Measurements from ENCODE around the gene MKS1.

DNA sequence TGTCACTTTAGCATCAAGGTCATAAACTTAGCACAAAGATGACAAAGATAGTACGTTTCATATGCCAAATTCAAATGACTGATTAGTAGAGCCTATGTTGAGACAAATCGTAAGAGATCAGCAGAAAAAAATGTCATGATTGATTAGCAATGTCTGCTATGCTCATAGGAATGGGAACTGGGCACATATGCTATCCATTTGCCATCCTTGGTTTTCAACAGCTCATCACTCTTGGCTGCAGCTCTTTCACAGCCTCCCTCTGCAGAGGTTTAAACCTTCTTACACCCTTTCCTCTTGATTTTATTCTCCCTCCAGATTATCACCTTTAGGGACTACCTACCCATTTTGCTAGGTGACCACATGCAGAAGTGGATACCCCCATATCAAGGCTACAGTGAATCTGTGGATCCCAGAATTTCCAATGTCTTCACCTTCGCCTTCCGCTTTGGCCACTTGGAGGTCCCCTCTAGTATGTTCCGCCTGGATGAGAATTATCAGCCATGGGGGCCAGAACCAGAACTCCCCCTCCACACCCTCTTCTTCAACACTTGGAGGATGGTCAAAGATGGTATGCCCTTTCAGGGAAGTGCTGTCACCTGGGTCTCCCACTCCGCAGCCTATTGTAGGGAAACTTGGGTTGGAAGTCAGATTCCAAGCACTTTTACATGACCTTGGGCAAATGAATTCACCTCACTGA is 45.5 kb upstream of the MKS1 start:
- TF ChIP-seq, protein P1, sequence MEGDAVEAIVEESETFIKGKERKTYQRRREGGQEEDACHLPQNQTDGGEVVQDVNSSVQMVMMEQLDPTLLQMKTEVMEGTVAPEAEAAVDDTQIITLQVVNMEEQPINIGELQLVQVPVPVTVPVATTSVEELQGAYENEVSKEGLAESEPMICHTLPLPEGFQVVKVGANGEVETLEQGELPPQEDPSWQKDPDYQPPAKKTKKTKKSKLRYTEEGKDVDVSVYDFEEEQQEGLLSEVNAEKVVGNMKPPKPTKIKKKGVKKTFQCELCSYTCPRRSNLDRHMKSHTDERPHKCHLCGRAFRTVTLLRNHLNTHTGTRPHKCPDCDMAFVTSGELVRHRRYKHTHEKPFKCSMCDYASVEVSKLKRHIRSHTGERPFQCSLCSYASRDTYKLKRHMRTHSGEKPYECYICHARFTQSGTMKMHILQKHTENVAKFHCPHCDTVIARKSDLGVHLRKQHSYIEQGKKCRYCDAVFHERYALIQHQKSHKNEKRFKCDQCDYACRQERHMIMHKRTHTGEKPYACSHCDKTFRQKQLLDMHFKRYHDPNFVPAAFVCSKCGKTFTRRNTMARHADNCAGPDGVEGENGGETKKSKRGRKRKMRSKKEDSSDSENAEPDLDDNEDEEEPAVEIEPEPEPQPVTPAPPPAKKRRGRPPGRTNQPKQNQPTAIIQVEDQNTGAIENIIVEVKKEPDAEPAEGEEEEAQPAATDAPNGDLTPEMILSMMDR (IDR thresholded peaks at IDR 0.05) = no peak
- TF ChIP-seq POLR2A (IDR thresholded peaks at IDR 0.05) = no peak
